Measurements from ENCODE around the gene MSX2.

The MSX2 gene

DNA sequence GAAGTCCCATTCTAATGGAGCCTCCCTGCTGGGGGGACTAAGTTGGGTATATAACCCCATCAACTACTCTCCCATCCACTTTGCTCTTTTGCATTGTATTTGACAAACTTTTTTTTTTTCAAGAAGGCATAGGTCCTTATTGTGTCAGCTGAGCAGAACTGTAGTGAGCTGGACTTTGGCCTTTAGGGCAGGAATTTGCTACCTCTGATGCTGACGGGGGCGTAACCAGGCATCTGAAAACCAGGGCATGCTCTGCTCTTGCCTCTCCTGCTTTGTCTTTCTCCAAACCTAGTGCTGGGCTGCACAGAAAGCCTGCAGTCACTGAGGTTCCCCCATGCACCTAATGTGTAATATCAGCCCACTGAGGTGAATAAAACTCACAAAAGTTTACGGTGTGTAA, 49.0 kb downstream of the MSX2 start:
- DNase-seq (ENCODE audit: low read depth in 2 of 2, low spot score in 1 of 2), result no peak

- DNase-seq (ENCODE audit: low read depth in 2 of 2, low spot score in 1 of 2), result no peak
Measured at GRCh38 chr5:174775081-174775480, 50.7 kb downstream of the MSX2 start.

DNA sequence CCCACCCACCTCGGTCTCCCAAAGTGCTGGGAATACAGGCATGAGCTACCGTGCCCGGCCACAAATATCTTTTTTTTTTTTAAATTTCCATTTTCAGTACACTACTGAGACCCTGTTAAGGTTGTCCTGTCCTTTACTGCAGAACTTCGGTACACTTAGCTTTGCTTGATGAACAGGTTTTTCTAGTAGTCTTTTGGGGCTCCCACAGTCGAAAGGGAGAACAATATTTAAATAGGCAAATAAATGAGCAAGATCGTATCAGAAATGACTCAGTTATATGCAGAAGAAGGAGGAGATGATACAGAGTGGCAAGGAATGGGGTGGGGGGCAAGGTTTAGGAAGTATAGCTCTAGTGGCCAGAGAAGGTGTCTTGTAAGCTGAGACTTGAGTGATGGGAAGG, 52.7 kb downstream of the MSX2 start:
- no peak for DNase-seq (ENCODE audit: low read depth in 2 of 2, low spot score in 1 of 2)

DNA sequence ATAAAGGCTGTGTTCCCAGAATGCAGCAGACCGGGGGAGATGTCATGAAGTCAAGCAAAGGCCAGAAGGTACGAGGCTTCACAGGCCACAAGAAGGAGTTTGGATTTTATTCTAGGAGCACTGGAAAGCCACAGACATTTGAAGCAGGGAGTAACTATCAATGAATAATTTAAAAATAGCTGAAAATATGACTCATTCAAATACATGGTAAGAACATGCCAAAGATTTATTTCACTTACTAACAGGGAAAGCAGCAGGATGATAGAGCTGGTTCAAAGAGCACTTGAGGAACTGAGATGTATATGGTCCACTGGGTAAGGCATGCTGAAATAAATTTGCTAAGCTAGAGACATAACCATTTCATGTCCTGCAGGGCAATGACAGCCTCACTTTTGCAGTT, 53.2 kb downstream of the MSX2 start:
- no peak for DNase-seq (ENCODE audit: low read depth in 2 of 2, low spot score in 1 of 2)

Data from stimulated activated CD8-positive, alpha-beta memory T cell treated with anti-CD3 and anti-CD28 coated beads, Interleukin-4, amount 100 ng/mL, for 4 hours (primary cell).